B cell (primary cell): Measurements from ENCODE around the gene KCNMB2. TPM values are rescaled to one million over a fixed set of nuclear protein-coding genes. Genes with fewer than 3 reads are reported as not detected.

Experiments
- ATAC-seq: fragments of 200-7000 bp; cut with Tn5 transposase; one replicate; pipeline ENCODE4 v1.10.0; 2021; ENCODE audit warnings: low read depth, mild to moderate bottlenecking, moderate number of reproducible peaks, moderate library complexity
- CTCF ChIA-PET: fragments of 350-600 bp; sonication (Branson Sonifier 250); formaldehyde crosslinking; loops from one replicate; lab custom pipeline; 2021; ENCODE audit warnings: antibody characterized with exemption, inconsistent platforms; lab: Charles Lee
- POLR2A ChIA-PET: fragments of 350-600 bp; sonication (Branson Sonifier 250); formaldehyde crosslinking; loops from one replicate; lab custom pipeline; 2021; ENCODE audit warnings: antibody characterized with exemption; lab: Charles Lee
- DNase-seq: peaks from one replicate; pipeline ENCODE4 v3.0.0; 2013
- H2AFZ ChIP-seq: 2 replicates; pipeline ENCODE4 v1.6.1; 2012; ENCODE audit warnings: mild to moderate bottlenecking, low read depth, low read length; ENCODE audit not compliant: insufficient read depth, poor library complexity, severe bottlenecking
- H3K27ac ChIP-seq, 2 donors: 1 replicate in 1 of 2; 2 replicates in 1 of 2; pipeline ENCODE4 v1.5.1; 2012 to 2013; ENCODE audit warnings: low read length in 2 of 2, mild to moderate bottlenecking in 2 of 2, moderate library complexity in 1 of 2
- H3K27me3 ChIP-seq, 4 experiments: fragments of 200-600 bp in 1 of 4; sonication (generic) in 1 of 4; replicated peaks in 1 of 4; 1 replicate in 2 of 4; 2 replicates in 2 of 4; pipeline versions ENCODE4 v1.6.1 to v1.7.0; 2013 to 2016; ENCODE audit warnings: low read length in 3 of 4, mild to moderate bottlenecking in 2 of 4, mixed read lengths in 1 of 4, moderate library complexity in 1 of 4; ENCODE audit not compliant: insufficient read depth in 4 of 4, control insufficient read depth in 3 of 4; ENCODE audit errors: control extremely low read depth in 1 of 4
- H3K36me3 ChIP-seq, 2 experiments: replicated peaks in 1 of 2; 1 replicate in 1 of 2; 2 replicates in 1 of 2; pipeline versions ENCODE4 v1.6.1 to v1.7.1; 2013; ENCODE audit warnings: low read length in 1 of 2; ENCODE audit not compliant: insufficient read depth in 2 of 2, control insufficient read depth in 1 of 2; ENCODE audit errors: control extremely low read depth in 1 of 2, extremely low read depth in 1 of 2
- H3K4me1 ChIP-seq, 2 donors: fragments of 200-600 bp in 1 of 2; sonication (generic) in 1 of 2; 1 replicate in 1 of 2; 2 replicates in 1 of 2; pipeline versions ENCODE4 v1.5.1 to v1.6.1; 2013 to 2017; ENCODE audit warnings: low read length in 2 of 2; ENCODE audit not compliant: control insufficient read depth in 2 of 2, insufficient read depth in 2 of 2
- H3K4me2 ChIP-seq: replicated peaks from 2 replicates; pipeline ENCODE3; 2012; ENCODE audit warnings: mild to moderate bottlenecking, low read depth, low read length; ENCODE audit not compliant: poor library complexity, severe bottlenecking
- H3K4me3 ChIP-seq, 5 experiments: fragments of 200-600 bp in 1 of 5; sonication (generic) in 1 of 5; 1 replicate in 3 of 5; 2 replicates in 2 of 5; pipeline versions ENCODE4 v1.5.1 to v1.7.0; 2011 to 2016; ENCODE audit warnings: low read length in 4 of 5, mild to moderate bottlenecking in 4 of 5, low read depth in 2 of 5, control low read depth in 1 of 5, moderate library complexity in 1 of 5; ENCODE audit not compliant: insufficient read depth in 1 of 5; ENCODE audit errors: control extremely low read depth in 1 of 5, extremely low read depth in 1 of 5
- H3K79me2 ChIP-seq: fragments of 200-600 bp; sonication (generic); one replicate; pipeline ENCODE4 v1.6.0; 2016; ENCODE audit warnings: low read length; ENCODE audit not compliant: control insufficient read depth, insufficient read depth
- H3K9ac ChIP-seq: fragments of 200-600 bp; sonication (generic); 2 replicates; pipeline ENCODE4 v1.6.1; 2017; ENCODE audit warnings: mild to moderate bottlenecking, low read length, moderate library complexity
- H3K9me3 ChIP-seq, 3 donors: one replicate each; pipeline versions ENCODE4 v1.6.1 to v1.7.1; 2013; ENCODE audit warnings: low read length in 2 of 3; ENCODE audit not compliant: control insufficient read depth in 2 of 3, insufficient read depth in 1 of 3; ENCODE audit errors: control extremely low read depth in 1 of 3
- H4K20me1 ChIP-seq: 2 replicates; pipeline ENCODE4 v1.6.0; 2012; ENCODE audit warnings: mild to moderate bottlenecking, low read length; ENCODE audit not compliant: insufficient read depth, control insufficient read depth, poor library complexity, severe bottlenecking
- H3K27ac Mint-ChIP-seq: one replicate; pipeline ENCODE4 v1.8.0; 2021; ENCODE audit warnings: mixed read lengths
- H3K27me3 Mint-ChIP-seq: one replicate; pipeline ENCODE4 v1.8.0; 2021; ENCODE audit warnings: mixed read lengths
- H3K4me1 Mint-ChIP-seq: one replicate; pipeline ENCODE4 v1.8.0; 2021; ENCODE audit warnings: mixed read lengths
- H3K4me3 Mint-ChIP-seq: one replicate; pipeline ENCODE4 v1.8.0; 2021; ENCODE audit warnings: mixed read lengths
- H3K9me3 Mint-ChIP-seq: one replicate; pipeline ENCODE4 v1.8.0; 2022; ENCODE audit warnings: mixed read lengths; ENCODE audit not compliant: insufficient read depth
- EZH2 ChIP-seq: IDR thresholded peaks from 2 replicates; pipeline ENCODE4 v1.6.1; 2012; ENCODE audit warnings: borderline replicate concordance, low read depth, mild to moderate bottlenecking, moderate library complexity, low read length; ENCODE audit not compliant: insufficient read depth, poor library complexity, severe bottlenecking
- WGBS: methylation state at CpG from one replicate; pipeline ENCODE4 v1.1.5; 2013; ENCODE audit warnings: missing lambda C conversion rate; ENCODE audit not compliant: insufficient coverage; 5-methylcytosine and 5-hydroxymethylcytosine counted together
- intact Hi-C: fragments of 100-400 bp; cut with micrococcal nuclease; formaldehyde crosslinking; loops from one replicate; pipeline ENCODE4 v1.10.0; 2022
- polyA plus RNA-seq: library from polyadenylated mRNA; depleted of rRNA; stranded (reverse); fragments of >200 nt; gene quantifications from 2 replicates; pipeline ENCODE4 v1.2.3, GENCODE V29; 2012
- total RNA-seq, 2 donors: library from RNA; stranded (reverse); fragments of 120-200 nt in 1 of 2; gene quantifications; 1 replicate in 1 of 2; 2 replicates in 1 of 2; pipeline versions ENCODE4 v1.2.3 to v1.2.4, GENCODE V29; 2013 to 2022
- TF ChIP-seq, protein P1 (sequence below): fragments of 200-600 bp; IDR thresholded peaks from one replicate; pipeline ENCODE4 v1.8.0; 2022; ENCODE audit warnings: antibody characterized with exemption, mild to moderate bottlenecking

Gene KCNMB2
- total and polyA plus RNA-seq, 2 donors (not counting 1 experiment from before 2014, with no cell fraction given), result not detected

DNA sequence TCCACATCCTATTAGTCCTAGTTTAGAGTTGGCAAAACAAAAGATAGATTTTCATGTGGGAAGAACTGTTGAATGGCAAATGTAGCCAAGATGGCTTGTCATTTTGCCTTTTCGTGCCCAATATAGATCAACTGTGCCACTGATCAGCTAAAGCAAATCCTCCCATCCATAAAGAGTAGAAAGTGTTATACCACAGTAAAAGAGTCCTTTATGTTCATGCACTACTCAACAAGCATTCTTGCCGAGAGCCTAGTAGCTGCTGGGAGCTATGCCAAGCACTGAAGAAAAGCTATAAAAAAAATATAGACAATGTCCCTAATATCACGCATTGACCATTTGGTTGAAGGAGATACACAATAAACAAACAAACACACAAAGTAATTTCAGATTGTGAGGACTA lies 225.2 kb downstream of the KCNMB2 start:
- no peaks in the 10 kb centered on the region for H3K4me1 Mint-ChIP-seq
- Histone ChIP-seq H3K27me3 (no peaks in the 10 kb centered on the region), H3K4me2 (no peak overlapping the region), H3K9me3 (peaks cover 0 to 1% (median 0%) of the 10 kb centered on the region in 3 donors), H3K27ac (no peak overlapping the region), H3K9ac (no peak overlapping the region), H3K36me3 (no peaks in the 10 kb centered on the region), H4K20me1 (no peaks in the 10 kb centered on the region), H3K79me2 (no peaks in the 10 kb centered on the region), H3K4me3 (no peak overlapping the region), H2AFZ (no peak overlapping the region), H3K4me1 (no peaks in the 10 kb centered on the region)
- H3K4me3 Mint-ChIP-seq, result no peak overlapping the region
- DNase-seq (no peak), ATAC-seq (no peak)
- no peaks in the 10 kb centered on the region for H3K27me3 Mint-ChIP-seq
- no peak overlapping the region for H3K27ac Mint-ChIP-seq
- CTCF ChIA-PET, result no interaction called here
- intact Hi-C loops, result no loop called here
- no peaks in the 10 kb centered on the region for H3K9me3 Mint-ChIP-seq
- POLR2A ChIA-PET, result no interaction called here
- TF ChIP-seq EZH2, result no peak
- TF ChIP-seq, protein P1, sequence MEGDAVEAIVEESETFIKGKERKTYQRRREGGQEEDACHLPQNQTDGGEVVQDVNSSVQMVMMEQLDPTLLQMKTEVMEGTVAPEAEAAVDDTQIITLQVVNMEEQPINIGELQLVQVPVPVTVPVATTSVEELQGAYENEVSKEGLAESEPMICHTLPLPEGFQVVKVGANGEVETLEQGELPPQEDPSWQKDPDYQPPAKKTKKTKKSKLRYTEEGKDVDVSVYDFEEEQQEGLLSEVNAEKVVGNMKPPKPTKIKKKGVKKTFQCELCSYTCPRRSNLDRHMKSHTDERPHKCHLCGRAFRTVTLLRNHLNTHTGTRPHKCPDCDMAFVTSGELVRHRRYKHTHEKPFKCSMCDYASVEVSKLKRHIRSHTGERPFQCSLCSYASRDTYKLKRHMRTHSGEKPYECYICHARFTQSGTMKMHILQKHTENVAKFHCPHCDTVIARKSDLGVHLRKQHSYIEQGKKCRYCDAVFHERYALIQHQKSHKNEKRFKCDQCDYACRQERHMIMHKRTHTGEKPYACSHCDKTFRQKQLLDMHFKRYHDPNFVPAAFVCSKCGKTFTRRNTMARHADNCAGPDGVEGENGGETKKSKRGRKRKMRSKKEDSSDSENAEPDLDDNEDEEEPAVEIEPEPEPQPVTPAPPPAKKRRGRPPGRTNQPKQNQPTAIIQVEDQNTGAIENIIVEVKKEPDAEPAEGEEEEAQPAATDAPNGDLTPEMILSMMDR, result no peak
- no CpG with 5 or more reads among the region's 3 CpGs for WGBS

DNA sequence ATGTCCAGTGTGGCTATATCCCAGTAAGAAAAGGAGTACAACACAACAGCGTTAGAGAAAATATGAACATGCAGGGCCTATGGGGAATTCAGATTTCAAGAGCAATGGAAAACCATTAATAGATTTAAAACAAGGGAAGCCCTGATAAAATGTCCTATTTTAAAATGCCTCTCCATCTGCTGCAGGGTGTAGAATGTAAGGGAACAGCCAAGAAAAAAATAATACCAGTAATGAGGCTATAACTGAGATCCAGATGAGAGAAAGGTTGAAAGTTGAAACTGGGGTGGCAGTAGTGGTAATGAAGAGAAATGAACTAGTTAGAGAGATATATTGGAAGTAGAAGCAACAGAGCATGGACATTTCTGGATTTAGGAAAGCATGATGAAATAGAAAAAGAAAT lies 226.1 kb downstream of the KCNMB2 start:
- H3K4me1 ChIP-seq, result no peaks in the 10 kb centered on the region
- TF ChIP-seq, protein P1, result no peak
- TF ChIP-seq EZH2, result no peak
- Mint-ChIP-seq H3K4me3 (no peak overlapping the region), H3K9me3 (no peaks in the 10 kb centered on the region), H3K4me1 (no peaks in the 10 kb centered on the region), H3K27ac (no peak overlapping the region), H3K27me3 (no peaks in the 10 kb centered on the region)
- CTCF ChIA-PET, result no interaction called here
- H3K4me2 ChIP-seq, result no peak overlapping the region
- no peaks in the 10 kb centered on the region for H3K36me3 ChIP-seq
- peaks cover 0 to 1% (median 0%) of the 10 kb centered on the region in 3 donors for H3K9me3 ChIP-seq
- WGBS, result no CpG with 5 or more reads among the region's 1 CpG
- no peak overlapping the region for H3K9ac ChIP-seq
- no peak overlapping the region for H2AFZ ChIP-seq
- intact Hi-C loops, result no loop called here
- no peaks in the 10 kb centered on the region for H3K27me3 ChIP-seq
- H3K27ac ChIP-seq, result no peak overlapping the region
- DNase-seq, result no peak
- no peaks in the 10 kb centered on the region for H3K79me2 ChIP-seq
- no peak overlapping the region for H3K4me3 ChIP-seq
- no peaks in the 10 kb centered on the region for H4K20me1 ChIP-seq
- ATAC-seq, result no peak
- POLR2A ChIA-PET, result no interaction called here
